GM12891 (cell line): ENCODE results near the gene LYPLAL1.

Source experiments
- PAX5 ChIP-seq: IDR thresholded peaks from 2 replicates; pipeline ENCODE4 v1.6.1; 2011; ENCODE audit warnings: low read length, moderate library complexity, mild to moderate bottlenecking; ENCODE audit not compliant: insufficient read depth, severe bottlenecking
- POLR2A ChIP-seq: IDR thresholded peaks from 2 replicates; pipeline ENCODE4 v1.6.1; 2011; ENCODE audit warnings: low read depth, low read length, control low read depth
- POLR2AphosphoS5 ChIP-seq: IDR thresholded peaks from 2 replicates; pipeline ENCODE4 v1.6.1; 2011; ENCODE audit warnings: low read depth, low read length, control low read depth
- SPI1 ChIP-seq: IDR thresholded peaks from 2 replicates; pipeline ENCODE4 v1.6.1; 2011; ENCODE audit warnings: low read depth, low read length, control low read depth
- TAF1 ChIP-seq: IDR thresholded peaks from 2 replicates; pipeline ENCODE4 v1.6.1; 2011; ENCODE audit warnings: low read depth, low read length, control low read depth

DNA sequence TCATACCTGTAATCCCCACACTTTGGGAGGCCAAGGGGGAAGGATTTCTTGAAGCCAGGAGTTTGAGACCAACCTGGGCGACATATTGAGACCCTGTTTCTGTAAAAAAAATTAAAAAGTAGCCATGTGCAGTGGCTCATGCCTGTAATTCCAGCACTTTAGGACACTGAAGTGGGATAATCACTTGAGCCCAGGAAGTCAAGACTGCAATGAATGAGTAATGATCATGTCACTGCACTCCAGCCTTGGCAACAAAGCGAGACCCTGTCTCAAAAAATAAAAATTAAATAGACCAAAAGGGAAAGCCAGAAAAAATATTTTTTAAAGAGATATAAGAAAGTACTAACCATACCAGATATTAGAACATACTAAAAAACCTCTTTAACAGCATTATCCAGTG, 44.7 kb upstream of the LYPLAL1 start:
- TF ChIP-seq TAF1, result no peak
- no peak for TF ChIP-seq POLR2A
- no peak for TF ChIP-seq POLR2AphosphoS5
- no peak for TF ChIP-seq SPI1
- TF ChIP-seq PAX5, result no peak
